ENCODE data around the gene MMP24.
"Not testable (repeated sequence)": the region's sequence is repeated elsewhere in the genome, so short reads cannot be mapped to it uniquely, and the experiment has no call there.

Gene MMP24

GRCh38 chr20:35226126-35226883, at the start of gene MMP24:
TSS of gene MMP24 (plus strand) at chr20:35226690. CDS start at chr20:35226739, 49 bp downstream.
- Histone ChIP-seq H3K4me1 (ENCODE audit: control insufficient read depth, low read depth, low read length) (peaks cover 15% of the 10 kb centered on the region), H3K9ac (ENCODE audit: low read length) (no peak within 1 kb of the TSS), H3K36me3 (ENCODE audit: control insufficient read depth, low read depth, low read length) (no peaks in the 10 kb centered on the region), H3K4me3 (ENCODE audit: low read length) (peak within 1 kb of the TSS; percentile 51), H3K27me3 (ENCODE audit: control insufficient read depth, insufficient read depth, low read length) (peaks cover 38% of the 10 kb centered on the region), H3K27ac (ENCODE audit: low read length) (no peak within 1 kb of the TSS), H3K9me3 (ENCODE audit: control insufficient read depth, low read depth, low read length) (no peaks in the 10 kb centered on the region)

- Histone ChIP-seq H3K27ac (ENCODE audit: low read length) (no peak overlapping the region), H3K36me3 (ENCODE audit: control insufficient read depth, low read depth, low read length) (no peaks in the 10 kb centered on the region), H3K27me3 (ENCODE audit: control insufficient read depth, insufficient read depth, low read length) (no peaks in the 10 kb centered on the region), H3K9me3 (ENCODE audit: control insufficient read depth, low read depth, low read length) (no peaks in the 10 kb centered on the region), H3K4me1 (ENCODE audit: control insufficient read depth, low read depth, low read length) (peaks cover 2% of the 10 kb centered on the region), H3K9ac (ENCODE audit: low read length) (no peak overlapping the region), H3K4me3 (ENCODE audit: low read length) (no peak overlapping the region)
These were observed 46.9 kb upstream of the MMP24 start for GRCh38 chr20:35179292-35180212.

- H3K36me3 ChIP-seq (ENCODE audit: control insufficient read depth, low read depth, low read length) = no peaks in the 10 kb centered on the region
- H3K4me3 ChIP-seq (ENCODE audit: low read length) = no peak overlapping the region
- peaks cover under 1% of the 10 kb centered on the region for H3K4me1 ChIP-seq (ENCODE audit: control insufficient read depth, low read depth, low read length)
- H3K9ac ChIP-seq (ENCODE audit: low read length) = no peak overlapping the region
- no peak overlapping the region for H3K27ac ChIP-seq (ENCODE audit: low read length)
- no peaks in the 10 kb centered on the region for H3K27me3 ChIP-seq (ENCODE audit: control insufficient read depth, insufficient read depth, low read length)
- no peaks in the 10 kb centered on the region for H3K9me3 ChIP-seq (ENCODE audit: control insufficient read depth, low read depth, low read length)
These were observed 46.2 kb upstream of the MMP24 start for GRCh38 chr20:35180266-35180665.

- Histone ChIP-seq H3K4me1 (ENCODE audit: control insufficient read depth, low read depth, low read length) (no peaks in the 10 kb centered on the region), H3K9ac (ENCODE audit: low read length) (no peak overlapping the region), H3K36me3 (ENCODE audit: control insufficient read depth, low read depth, low read length) (no peaks in the 10 kb centered on the region), H3K27ac (ENCODE audit: low read length) (no peak overlapping the region), H3K9me3 (ENCODE audit: control insufficient read depth, low read depth, low read length) (no peaks in the 10 kb centered on the region), H3K4me3 (ENCODE audit: low read length) (no peak overlapping the region), H3K27me3 (ENCODE audit: control insufficient read depth, insufficient read depth, low read length) (no peaks in the 10 kb centered on the region)
These were observed 44.8 kb upstream of the MMP24 start for GRCh38 chr20:35181731-35182130.

- H3K9ac ChIP-seq (ENCODE audit: low read length); H3K9me3 ChIP-seq (ENCODE audit: control insufficient read depth, low read depth, low read length); H3K36me3 ChIP-seq (ENCODE audit: control insufficient read depth, low read depth, low read length); H3K27ac ChIP-seq (ENCODE audit: low read length); H3K4me3 ChIP-seq (ENCODE audit: low read length); H3K27me3 ChIP-seq (ENCODE audit: control insufficient read depth, insufficient read depth, low read length); H3K4me1 ChIP-seq (ENCODE audit: control insufficient read depth, low read depth, low read length): not testable (repeated sequence)
These were observed 39.7 kb upstream of the MMP24 start for GRCh38 chr20:35186691-35187289.

GRCh38 chr20:35187584-35188190, 38.8 kb upstream of the MMP24 start:
- Histone ChIP-seq H3K27ac (ENCODE audit: low read length) (no peak overlapping the region), H3K9me3 (ENCODE audit: control insufficient read depth, low read depth, low read length) (peaks cover 5% of the 10 kb centered on the region), H3K36me3 (ENCODE audit: control insufficient read depth, low read depth, low read length) (no peaks in the 10 kb centered on the region), H3K4me1 (ENCODE audit: control insufficient read depth, low read depth, low read length) (peaks cover 5% of the 10 kb centered on the region), H3K4me3 (ENCODE audit: low read length) (no peak overlapping the region), H3K27me3 (ENCODE audit: control insufficient read depth, insufficient read depth, low read length) (no peaks in the 10 kb centered on the region), H3K9ac (ENCODE audit: low read length) (no peak overlapping the region)

GRCh38 chr20:35189223-35189622, 37.3 kb upstream of the MMP24 start:
- not testable (repeated sequence) for H3K27ac ChIP-seq (ENCODE audit: low read length); H3K9ac ChIP-seq (ENCODE audit: low read length); H3K36me3 ChIP-seq (ENCODE audit: control insufficient read depth, low read depth, low read length); H3K4me1 ChIP-seq (ENCODE audit: control insufficient read depth, low read depth, low read length); H3K4me3 ChIP-seq (ENCODE audit: low read length); H3K9me3 ChIP-seq (ENCODE audit: control insufficient read depth, low read depth, low read length); H3K27me3 ChIP-seq (ENCODE audit: control insufficient read depth, insufficient read depth, low read length)

- H3K4me3 ChIP-seq (ENCODE audit: low read length) = no peak overlapping the region
- H3K27me3 ChIP-seq (ENCODE audit: control insufficient read depth, insufficient read depth, low read length) = no peaks in the 10 kb centered on the region
- no peak overlapping the region for H3K9ac ChIP-seq (ENCODE audit: low read length)
- peaks cover 5% of the 10 kb centered on the region for H3K4me1 ChIP-seq (ENCODE audit: control insufficient read depth, low read depth, low read length)
- H3K27ac ChIP-seq (ENCODE audit: low read length) = no peak overlapping the region
- peaks cover 5% of the 10 kb centered on the region for H3K9me3 ChIP-seq (ENCODE audit: control insufficient read depth, low read depth, low read length)
- no peaks in the 10 kb centered on the region for H3K36me3 ChIP-seq (ENCODE audit: control insufficient read depth, low read depth, low read length)
These were observed 35.9 kb upstream of the MMP24 start for GRCh38 chr20:35190556-35190955.

GRCh38 chr20:35191419-35192117, 34.9 kb upstream of the MMP24 start:
- H3K9me3 ChIP-seq (ENCODE audit: control insufficient read depth, low read depth, low read length) = peaks cover 9% of the 10 kb centered on the region
- H3K27me3 ChIP-seq (ENCODE audit: control insufficient read depth, insufficient read depth, low read length) = no peaks in the 10 kb centered on the region
- H3K36me3 ChIP-seq (ENCODE audit: control insufficient read depth, low read depth, low read length) = no peaks in the 10 kb centered on the region
- H3K9ac ChIP-seq (ENCODE audit: low read length) = no peak overlapping the region
- no peak overlapping the region for H3K27ac ChIP-seq (ENCODE audit: low read length)
- no peak overlapping the region for H3K4me3 ChIP-seq (ENCODE audit: low read length)
- H3K4me1 ChIP-seq (ENCODE audit: control insufficient read depth, low read depth, low read length) = peaks cover 5% of the 10 kb centered on the region

GRCh38 chr20:35192118-35192872, 34.2 kb upstream of the MMP24 start:
- Histone ChIP-seq H3K9ac (ENCODE audit: low read length) (no peak overlapping the region), H3K27ac (ENCODE audit: low read length) (no peak overlapping the region), H3K27me3 (ENCODE audit: control insufficient read depth, insufficient read depth, low read length) (no peaks in the 10 kb centered on the region), H3K9me3 (ENCODE audit: control insufficient read depth, low read depth, low read length) (peaks cover 14% of the 10 kb centered on the region), H3K4me3 (ENCODE audit: low read length) (no peak overlapping the region), H3K4me1 (ENCODE audit: control insufficient read depth, low read depth, low read length) (peaks cover 5% of the 10 kb centered on the region), H3K36me3 (ENCODE audit: control insufficient read depth, low read depth, low read length) (no peaks in the 10 kb centered on the region)

All from iPS-18a (cell line).